Choroid plexus epithelial cell (primary cell): ENCODE results near the gene GPRC5C.

ENCODE experiments used
- DNase-seq: peaks from one replicate; pipeline ENCODE4 v3.0.0-alpha.2; 2010; ENCODE audit warnings: low read depth
- H3K4me3 ChIP-seq: 2 replicates; pipeline ENCODE4 v1.5.1; 2011; ENCODE audit warnings: low read depth, mild to moderate bottlenecking, control low read depth, low read length, moderate library complexity
- CTCF ChIP-seq: conservative IDR thresholded peaks from 2 replicates; pipeline ENCODE4 v1.5.1; 2011; ENCODE audit warnings: low read depth, mild to moderate bottlenecking, control low read depth, inconsistent platforms, low read length, moderate library complexity

GPRC5C gene

GRCh38 chr17:74457820-74458166, 25.9 kb downstream of the GPRC5C start:
- H3K4me3 ChIP-seq = no peak overlapping the region
- no peak for DNase-seq
- no peak for TF ChIP-seq CTCF

GRCh38 chr17:74458835-74459234, 26.9 kb downstream of the GPRC5C start:
- no peak for TF ChIP-seq CTCF
- H3K4me3 ChIP-seq = no peak overlapping the region
- DNase-seq = no peak

GRCh38 chr17:74459622-74460021, 27.7 kb downstream of the GPRC5C start:
- no peak for TF ChIP-seq CTCF
- DNase-seq = no peak
- no peak overlapping the region for H3K4me3 ChIP-seq

GRCh38 chr17:74460241-74460640, 28.4 kb downstream of the GPRC5C start:
- no peak overlapping the region for H3K4me3 ChIP-seq
- no peak for TF ChIP-seq CTCF
- no peak for DNase-seq

GRCh38 chr17:74460996-74461395, 29.1 kb downstream of the GPRC5C start:
- no peak for TF ChIP-seq CTCF
- no peak overlapping the region for H3K4me3 ChIP-seq
- DNase-seq = no peak

GRCh38 chr17:74461611-74462010, 29.7 kb downstream of the GPRC5C start:
- no peak for TF ChIP-seq CTCF

GRCh38 chr17:74464730-74465377, 33.0 kb downstream of the GPRC5C start:
- no peak overlapping the region for H3K4me3 ChIP-seq
- DNase-seq = no peak
- no peak for TF ChIP-seq CTCF

More at GRCh38 chr17:74461611-74462010, 29.7 kb downstream of the GPRC5C start:
- DNase-seq = no peak
- no peak overlapping the region for H3K4me3 ChIP-seq
